GM11168 (cell line): ENCODE results near the gene MNAT1.
"Not testable (repeated sequence)": the region's sequence is repeated elsewhere in the genome, so short reads cannot be mapped to it uniquely, and the experiment has no call there.

Source experiments
- in situ Hi-C: fragments of 300-500 bp; cut with MboI; formaldehyde crosslinking; loops from one replicate; pipeline ENCODE4 v1.12.0; 2022; ENCODE audit warnings: low sequenced_read_pairs; ENCODE audit not compliant: unreplicated experiment

The MNAT1 gene

GRCh38 chr14:60736494-60736893, 1.9 kb downstream of the MNAT1 start:
- in situ Hi-C loops, result no loop called here

DNA sequence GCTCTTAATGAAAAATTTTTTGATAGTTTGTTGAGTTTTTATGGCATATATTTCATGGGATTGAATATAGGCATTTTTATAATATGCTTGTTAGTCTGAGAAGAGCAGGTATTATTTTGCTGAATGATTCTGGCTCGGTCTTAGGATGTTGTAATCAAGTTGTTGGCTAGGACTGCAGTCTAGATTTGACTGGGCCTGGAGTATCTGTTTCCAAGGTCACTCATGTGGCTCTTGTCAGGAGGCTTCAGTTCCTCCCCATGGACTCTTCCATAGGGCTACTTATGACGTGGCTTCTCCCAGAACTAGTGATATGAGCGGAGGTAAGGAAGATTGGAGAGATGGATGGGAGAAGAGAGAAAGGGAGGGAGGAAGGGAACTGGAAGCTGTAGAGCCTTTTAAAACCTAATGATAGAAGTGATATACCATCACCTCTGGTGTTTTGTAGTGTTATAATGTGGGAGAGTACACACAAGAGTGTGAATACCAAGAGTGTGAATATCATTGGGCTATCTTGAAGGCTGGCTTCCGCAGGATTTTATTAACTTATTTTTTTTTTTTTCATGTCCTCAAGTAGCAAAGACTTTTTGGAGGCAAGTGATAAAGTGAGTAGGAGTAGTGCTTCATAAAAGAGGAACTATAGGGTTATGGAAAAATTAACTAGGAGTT, 4.4 kb downstream of the MNAT1 start:
- in situ Hi-C loops, result no loop called here

DNA sequence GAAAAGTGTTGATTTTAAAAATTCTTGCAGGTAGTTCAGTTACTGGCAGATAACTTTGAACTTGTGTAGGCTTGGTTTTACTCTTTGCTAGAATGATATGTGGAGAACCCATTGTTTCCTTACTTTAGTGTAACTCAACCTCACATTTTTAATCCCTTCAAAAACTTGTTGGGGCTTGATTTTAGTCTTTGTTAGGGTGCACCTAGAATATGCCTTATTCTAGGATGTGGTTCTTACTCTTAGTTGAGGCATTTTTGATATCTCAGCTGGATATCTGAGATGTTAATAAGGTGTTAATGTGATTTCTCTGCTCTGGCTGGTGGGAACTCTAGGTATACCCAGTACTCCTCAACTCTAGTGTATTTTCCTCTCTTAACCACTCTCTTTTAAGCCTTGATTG, 10.0 kb downstream of the MNAT1 start:
- in situ Hi-C loops, result no loop called here

DNA sequence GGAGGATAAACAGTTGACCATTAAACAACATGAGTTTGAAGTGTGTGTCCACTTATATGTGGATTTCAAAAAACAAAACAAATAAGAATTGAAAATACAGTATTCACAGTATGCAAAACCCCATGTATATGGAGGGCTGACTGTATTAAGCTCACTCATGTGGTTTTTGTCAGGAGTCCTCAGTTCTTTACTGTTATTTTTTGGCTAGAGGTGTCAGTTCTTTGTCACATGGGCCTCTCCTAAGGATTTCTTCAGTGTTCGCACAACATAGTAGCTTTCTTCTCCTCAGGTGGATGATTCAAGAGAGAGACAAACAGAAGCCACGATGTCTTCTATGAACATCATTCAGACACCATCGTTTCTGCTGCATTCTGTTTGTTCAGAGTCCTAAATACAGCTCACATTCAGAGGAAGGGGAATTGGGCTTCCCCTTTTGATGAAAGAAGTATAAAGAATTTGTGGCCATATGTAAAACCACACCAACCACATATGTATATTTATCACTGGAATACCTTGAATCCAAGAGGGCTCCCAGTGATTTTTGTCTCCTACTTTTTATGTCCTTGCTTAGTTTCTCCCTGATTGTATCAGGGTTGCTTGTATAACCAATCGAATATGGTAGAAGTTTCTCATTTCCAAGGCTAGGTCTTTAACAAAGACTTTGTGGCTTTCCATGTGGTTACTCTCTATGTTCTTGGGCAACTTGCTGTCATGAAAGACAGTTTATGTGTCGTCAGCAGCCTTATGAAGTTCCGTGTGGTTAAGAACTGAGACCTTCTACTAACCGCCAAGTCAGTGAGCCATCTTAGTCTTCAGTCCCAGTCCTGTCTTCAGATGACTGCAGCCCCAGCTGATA, 18.9 kb downstream of the MNAT1 start:
- in situ Hi-C loops, result no loop called here

DNA sequence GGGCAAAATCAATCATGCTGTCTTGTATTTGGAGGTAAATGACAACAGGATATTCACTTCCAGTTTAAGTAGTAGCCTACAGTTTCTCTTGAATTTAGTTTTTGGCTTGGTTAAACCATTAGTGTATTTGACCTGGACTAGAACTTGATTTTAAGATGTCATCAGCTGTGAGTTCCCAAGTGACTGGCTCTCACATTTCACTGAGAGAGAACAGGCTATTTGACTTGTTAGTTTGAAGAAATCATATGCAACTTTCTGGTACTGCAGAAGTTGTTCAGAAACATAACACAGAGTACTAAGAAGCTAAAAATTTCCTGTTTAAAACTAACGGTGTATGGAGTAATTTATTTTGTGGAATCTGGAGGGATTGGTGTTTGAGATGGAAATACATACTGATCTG, 22.3 kb downstream of the MNAT1 start:
- in situ Hi-C loops, result no loop called here

DNA sequence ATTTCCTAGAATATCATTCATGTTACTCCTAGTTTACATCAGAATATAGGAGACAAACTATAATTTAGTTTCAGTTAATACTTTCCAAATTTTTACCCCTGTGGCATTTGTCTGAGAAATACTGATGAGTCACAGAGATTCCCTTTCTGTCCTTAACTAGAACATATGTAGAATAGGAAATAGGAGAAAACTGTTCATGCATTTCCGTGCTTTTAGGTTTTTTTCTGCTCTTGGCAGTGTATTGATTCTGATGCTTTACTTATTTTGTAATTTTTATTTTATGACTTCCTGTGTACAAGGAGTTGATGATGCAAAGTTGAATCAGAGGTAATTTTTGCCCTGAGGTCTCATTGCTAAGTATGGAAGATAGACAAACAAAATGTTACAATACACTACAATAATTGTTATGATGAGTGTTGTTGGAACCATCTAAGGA, 23.0 kb downstream of the MNAT1 start:
- in situ Hi-C loops, result no loop called here

- in situ Hi-C loops, result no loop called here
Observed at GRCh38 chr14:60758885-60759284, 24.3 kb downstream of the MNAT1 start.

GRCh38 chr14:60760209-60760608, 25.6 kb downstream of the MNAT1 start:
- in situ Hi-C loops, result no loop called here

GRCh38 chr14:60760644-60761364, 26.2 kb downstream of the MNAT1 start:
- in situ Hi-C loops, result no loop called here

- in situ Hi-C loops, result no loop called here
Observed at GRCh38 chr14:60768602-60769001, 34.0 kb downstream of the MNAT1 start.

DNA sequence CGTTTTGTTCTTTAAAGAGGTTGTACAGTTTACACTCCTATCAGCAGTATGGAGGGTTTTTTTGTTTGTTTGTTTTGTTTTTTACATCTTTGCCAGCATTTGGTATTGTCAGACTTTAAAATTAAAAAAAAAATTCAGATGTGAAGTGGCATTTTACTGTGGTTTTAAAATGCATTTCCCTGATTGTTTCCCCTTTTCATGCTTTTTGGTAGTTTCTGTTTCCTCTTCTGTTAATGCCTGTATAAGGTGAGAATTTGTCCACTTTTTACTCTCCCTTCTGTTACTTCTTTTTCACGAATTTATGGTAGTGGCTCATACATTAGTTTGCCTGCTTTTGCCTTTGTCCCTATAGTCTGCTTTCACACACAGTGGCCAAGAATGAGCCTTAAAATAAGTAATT, 36.6 kb downstream of the MNAT1 start:
- in situ Hi-C loops, result no loop called here

DNA sequence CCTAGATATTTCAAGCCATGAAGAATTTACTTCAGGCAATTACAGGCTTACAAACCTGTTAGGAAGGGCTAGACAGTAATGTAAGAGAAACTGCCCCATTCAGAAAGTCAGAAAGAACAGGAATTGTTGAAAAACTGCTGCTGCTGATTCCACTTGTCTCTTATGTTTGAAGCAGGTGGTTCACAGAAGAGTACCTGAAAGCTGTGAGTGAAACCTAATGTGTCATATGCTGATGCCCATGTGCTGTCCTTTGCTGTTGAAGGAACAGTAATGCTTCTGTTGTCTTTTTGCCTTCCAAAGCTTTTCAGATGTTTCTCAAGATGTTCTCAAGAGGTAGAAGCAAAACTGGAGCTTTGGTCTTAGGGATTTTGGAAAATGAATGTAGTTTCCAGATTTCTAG, 39.0 kb downstream of the MNAT1 start:
- in situ Hi-C loops, result no loop called here

DNA sequence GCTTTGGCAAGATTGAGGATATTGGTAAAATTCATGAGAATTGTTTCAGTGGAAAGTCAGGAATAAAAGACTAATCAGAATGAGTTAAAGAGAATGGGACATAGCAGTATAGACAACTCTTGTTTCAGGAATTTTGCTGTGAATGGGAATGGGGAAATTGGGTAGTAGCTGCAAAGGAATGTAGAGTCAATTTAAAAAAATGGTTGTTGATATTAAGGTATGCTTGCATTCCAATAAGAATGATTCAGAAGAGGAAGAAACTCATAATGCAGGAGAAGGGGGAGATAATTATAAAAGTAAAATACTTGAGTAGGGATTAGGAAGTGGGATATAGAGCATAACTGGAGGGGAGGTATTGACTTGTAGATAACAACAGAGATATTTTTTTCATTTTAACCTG, 40.7 kb downstream of the MNAT1 start:
- in situ Hi-C loops, result no loop called here

DNA sequence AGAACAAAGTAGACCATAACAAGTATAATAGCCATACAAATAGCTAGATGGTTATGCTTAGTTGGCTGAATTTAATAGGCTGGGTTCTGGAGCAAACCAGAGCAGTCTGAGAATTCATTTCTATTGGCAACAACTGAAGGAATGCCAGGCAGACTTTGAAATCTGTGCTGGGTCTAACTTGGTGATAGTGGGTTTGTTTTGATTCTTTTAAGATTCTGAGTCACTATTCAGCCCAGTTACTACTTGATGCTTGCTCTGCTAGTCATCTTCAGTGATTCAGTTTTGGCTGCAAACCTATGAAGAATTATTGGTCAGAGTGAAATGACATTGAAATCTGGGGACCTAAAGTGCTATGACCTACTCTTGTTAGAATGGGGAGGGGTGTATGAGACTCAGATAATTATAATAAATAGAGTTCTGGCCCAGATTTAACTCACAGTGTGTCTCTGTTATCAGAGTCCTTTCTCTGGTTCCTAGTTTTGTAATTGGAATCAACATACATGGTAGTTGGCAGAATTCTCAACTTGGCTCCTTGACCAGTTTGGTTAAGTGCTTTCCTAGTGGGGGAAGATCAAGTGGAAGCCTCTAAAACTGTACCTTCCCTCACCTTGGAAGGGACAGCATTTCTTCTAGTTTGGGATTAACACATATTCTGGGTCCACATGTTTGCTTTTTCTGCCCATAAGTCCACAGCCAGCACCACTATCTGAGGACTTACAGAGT, 43.5 kb downstream of the MNAT1 start:
- in situ Hi-C loops, result no loop called here

DNA sequence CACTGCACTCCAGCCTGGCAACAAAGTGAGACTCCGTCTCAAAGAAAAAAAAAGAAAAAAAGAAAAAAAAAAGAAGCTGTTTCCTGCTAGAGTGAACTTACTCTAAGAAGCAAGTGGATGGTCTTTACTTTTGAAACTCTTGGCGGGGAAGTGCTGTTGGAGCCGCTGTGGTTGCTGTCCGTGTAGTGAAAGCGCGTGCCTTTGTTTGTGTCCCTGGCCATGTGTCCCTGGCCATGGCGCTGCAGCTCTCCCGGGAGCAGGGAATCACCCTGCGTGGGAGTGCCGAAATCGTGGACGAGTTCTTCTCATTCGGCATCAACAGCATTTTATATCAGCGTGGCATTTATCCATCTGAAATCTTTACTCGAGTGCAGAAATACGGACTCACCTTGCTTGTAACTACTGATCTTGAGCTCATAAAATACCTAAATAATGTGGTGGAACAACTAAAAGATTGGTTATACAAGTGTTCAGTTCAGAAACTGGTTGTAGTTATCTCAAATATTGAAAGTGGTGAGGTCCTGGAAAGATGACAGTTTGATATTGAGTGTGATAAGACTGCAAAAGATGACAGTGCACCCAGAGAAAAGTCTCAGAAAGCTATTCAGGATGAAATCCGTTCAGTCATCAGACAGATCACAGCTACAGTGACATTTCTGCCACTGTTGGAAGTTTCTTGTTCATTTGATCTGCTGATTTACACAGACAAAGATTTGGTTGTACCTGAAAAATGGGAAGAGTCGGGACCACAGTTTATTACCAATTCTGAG, 45.4 kb downstream of the MNAT1 start:
- in situ Hi-C loops, result not testable (repeated sequence)

DNA sequence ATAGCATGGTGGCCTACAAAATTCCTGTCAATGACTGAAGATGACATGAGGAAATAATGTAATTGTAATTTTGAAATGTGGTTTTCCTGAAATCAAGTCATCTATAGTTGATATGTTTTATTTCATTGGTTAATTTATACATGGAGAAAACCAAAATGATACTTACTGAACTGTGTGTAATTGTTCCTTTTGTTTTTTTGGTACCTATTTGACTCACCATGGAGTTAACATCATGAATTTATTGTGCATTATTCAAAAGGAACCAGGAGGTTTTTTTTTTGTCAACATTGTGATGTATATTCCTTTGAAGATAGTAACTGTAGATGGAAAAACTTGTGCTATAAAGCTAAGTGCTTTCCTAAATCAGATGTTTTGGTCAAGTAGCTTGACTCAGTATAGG, 46.0 kb downstream of the MNAT1 start:
- in situ Hi-C loops, result not testable (repeated sequence)

DNA sequence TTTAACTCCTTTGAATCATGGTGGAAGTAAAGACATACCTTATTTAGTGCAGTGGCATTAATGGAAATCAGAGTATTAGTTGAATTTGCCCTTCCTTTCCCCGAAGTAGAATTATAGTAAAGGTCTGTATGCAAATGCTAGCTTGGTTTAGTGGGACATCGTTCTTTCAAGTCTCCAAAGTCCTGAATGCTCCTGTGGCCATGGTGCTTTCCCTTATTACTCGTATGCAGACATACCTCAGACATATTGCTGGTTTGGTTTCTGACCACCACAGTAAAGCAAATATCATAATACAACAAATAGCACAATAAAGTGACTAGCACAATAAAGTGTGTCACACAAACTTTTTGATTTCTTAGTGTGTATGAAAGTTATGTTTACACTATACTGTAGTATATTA, 52.3 kb downstream of the MNAT1 start:
- in situ Hi-C loops, result no loop called here

- in situ Hi-C loops, result no loop called here
Observed at GRCh38 chr14:60789656-60790055, 55.1 kb downstream of the MNAT1 start.

- in situ Hi-C loops, result no loop called here
Observed at GRCh38 chr14:60790850-60791249, 56.3 kb downstream of the MNAT1 start.

DNA sequence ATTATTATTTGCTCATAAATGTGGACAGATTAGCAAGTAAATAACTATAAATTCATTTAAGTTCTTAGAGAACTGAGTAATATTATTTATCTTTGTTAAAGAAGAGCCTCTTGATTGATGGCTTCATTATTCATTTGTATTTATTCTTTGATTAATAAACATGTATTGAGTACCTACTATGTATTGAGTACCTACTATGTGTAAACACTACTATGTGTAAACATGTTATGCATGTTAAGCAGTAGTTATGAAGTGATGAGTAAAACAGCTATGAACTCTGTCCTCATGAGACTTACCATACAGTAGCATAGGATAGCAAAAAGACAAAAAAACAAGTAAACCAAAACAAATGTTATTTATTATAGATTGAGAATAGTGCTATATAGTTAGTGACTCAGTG, 61.9 kb downstream of the MNAT1 start:
- in situ Hi-C loops, result no loop called here
